ENCODE results near the gene SPINT2. TPM values are rescaled to one million over a fixed set of nuclear protein-coding genes. Genes with fewer than 3 reads are reported as not detected.

Gene SPINT2
- total RNA-seq, 2 experiments from 2014 or later = 36.7 to 77.2 TPM

GRCh38 chr19:38239816-38240215 is 24.6 kb upstream of the SPINT2 start:
- no TSS peak for BruUV-seq (replicated peaks)
- H3K36me3 ChIP-seq (ENCODE audit: insufficient read depth, low read length) = no peaks in the 10 kb centered on the region
- ChIA-PET POLR2A (no interaction called here), CTCF (ENCODE audit: unreplicated experiment) (no interaction called here)
- no peak overlapping the region for H3K27ac ChIP-seq (ENCODE audit: low read depth, low read length, poor library complexity, severe bottlenecking)
- H3K4me1 ChIP-seq (ENCODE audit: insufficient read depth, low read length, poor library complexity, severe bottlenecking) = peaks cover 8% of the 10 kb centered on the region
- H3K9me3 ChIP-seq (ENCODE audit: low read length) = no peaks in the 10 kb centered on the region
- H3K4me2 ChIP-seq (ENCODE audit: low read length) = no peak overlapping the region
- H2AFZ ChIP-seq (ENCODE audit: low read length) = no peak overlapping the region
- H4K20me1 ChIP-seq (ENCODE audit: insufficient read depth, low read length) = no peaks in the 10 kb centered on the region
- TF ChIP-seq EZH2phosphoT487 (IDR thresholded peaks at IDR 0.05; ENCODE audit: borderline replicate concordance, low read depth, low read length) = no peak
- TF ChIP-seq CTCF (conservative IDR thresholded peaks at IDR 0.05; ENCODE audit: low read length) = no peak
- no peaks in the 10 kb centered on the region for H3K79me2 ChIP-seq (ENCODE audit: insufficient read depth, low read depth, low read length)
- no peak overlapping the region for H3K4me3 ChIP-seq (ENCODE audit: low read depth, low read length, poor library complexity, severe bottlenecking)
- no peak for DNase-seq (ENCODE audit: low spot score)
- intact Hi-C loops (cut with micrococcal nuclease; ENCODE audit: unreplicated experiment) = no loop called here
- no peaks in the 10 kb centered on the region for H3K9me2 ChIP-seq (ENCODE audit: insufficient read depth, low read length)

GRCh38 chr19:38243279-38243673 is 21.1 kb upstream of the SPINT2 start:
- H3K36me3 ChIP-seq (ENCODE audit: insufficient read depth, low read length) = no peaks in the 10 kb centered on the region
- ChIA-PET CTCF (ENCODE audit: unreplicated experiment) (interaction anchor here (1.0 to 1.3 kb wide), 4 partner anchors 9 to 131 kb away, joined by 3 to 5 read pairs (median 4); partner anchors contain the start of genes CATSPERG and PSMD8), POLR2A (interaction anchor here (0.7 to 1.6 kb wide), 4 partner anchors 21 to 110 kb away, joined by 3 to 7 read pairs (median 4); partner anchors contain the start of gene SPINT2)
- H2AFZ ChIP-seq (ENCODE audit: low read length) = peak overlapping the region; percentile 54
- intact Hi-C loops (cut with micrococcal nuclease; ENCODE audit: unreplicated experiment) = loop anchor here (1.0 kb wide), 1 partner anchor 92 kb away; the partner anchor contains the start of gene CATSPERG
- DNase-seq (ENCODE audit: low spot score) = no peak
- no peaks in the 10 kb centered on the region for H3K9me2 ChIP-seq (ENCODE audit: insufficient read depth, low read length)
- H3K79me2 ChIP-seq (ENCODE audit: insufficient read depth, low read depth, low read length) = no peaks in the 10 kb centered on the region
- H3K4me2 ChIP-seq (ENCODE audit: low read length) = peak overlapping the region; percentile 68
- TF ChIP-seq EZH2phosphoT487 (IDR thresholded peaks at IDR 0.05; ENCODE audit: borderline replicate concordance, low read depth, low read length) (no peak), CTCF (conservative IDR thresholded peaks at IDR 0.05; ENCODE audit: low read length) (no peak)
- no peaks in the 10 kb centered on the region for H4K20me1 ChIP-seq (ENCODE audit: insufficient read depth, low read length)
- BruUV-seq (replicated peaks) = no TSS peak
- H3K4me3 ChIP-seq (ENCODE audit: low read depth, low read length, poor library complexity, severe bottlenecking) = peak overlapping the region; percentile 55
- H3K4me1 ChIP-seq (ENCODE audit: insufficient read depth, low read length, poor library complexity, severe bottlenecking) = peaks cover 8% of the 10 kb centered on the region
- no peaks in the 10 kb centered on the region for H3K9me3 ChIP-seq (ENCODE audit: low read length)
- H3K27ac ChIP-seq (ENCODE audit: low read depth, low read length, poor library complexity, severe bottlenecking) = no peak overlapping the region

GRCh38 chr19:38245826-38246498 is 18.4 kb upstream of the SPINT2 start:
- H4K20me1 ChIP-seq (ENCODE audit: insufficient read depth, low read length) = no peaks in the 10 kb centered on the region
- intact Hi-C loops (cut with micrococcal nuclease; ENCODE audit: unreplicated experiment) = no loop called here
- H3K4me3 ChIP-seq (ENCODE audit: low read depth, low read length, poor library complexity, severe bottlenecking) = no peak overlapping the region
- DNase-seq (ENCODE audit: low spot score) = no peak
- H2AFZ ChIP-seq (ENCODE audit: low read length) = no peak overlapping the region
- no peaks in the 10 kb centered on the region for H3K79me2 ChIP-seq (ENCODE audit: insufficient read depth, low read depth, low read length)
- BruUV-seq (replicated peaks) = no TSS peak
- H3K27ac ChIP-seq (ENCODE audit: low read depth, low read length, poor library complexity, severe bottlenecking) = no peak overlapping the region
- H3K9me2 ChIP-seq (ENCODE audit: insufficient read depth, low read length) = no peaks in the 10 kb centered on the region
- CTCF ChIA-PET (ENCODE audit: unreplicated experiment) = interaction anchor here (0.6 kb wide), 1 partner anchor 90 kb away, joined by 15 read pairs; the partner anchor contains the start of gene CATSPERG
- H3K4me2 ChIP-seq (ENCODE audit: low read length) = no peak overlapping the region
- H3K9me3 ChIP-seq (ENCODE audit: low read length) = no peaks in the 10 kb centered on the region
- POLR2A ChIA-PET = no interaction called here
- peaks cover 8% of the 10 kb centered on the region for H3K4me1 ChIP-seq (ENCODE audit: insufficient read depth, low read length, poor library complexity, severe bottlenecking)
- TF ChIP-seq EZH2phosphoT487 (IDR thresholded peaks at IDR 0.05; ENCODE audit: borderline replicate concordance, low read depth, low read length) (no peak), CTCF (conservative IDR thresholded peaks at IDR 0.05; ENCODE audit: low read length) (no peak)
- H3K36me3 ChIP-seq (ENCODE audit: insufficient read depth, low read length) = no peaks in the 10 kb centered on the region
